GM18909 (cell line): ENCODE results near the gene MBNL1.

Experiments used
- ATAC-seq: cut with Tn5 transposase; IDR thresholded peaks from one replicate; pipeline ENCODE4 v1.9.1; 2021; ENCODE audit warnings: mild to moderate bottlenecking; ENCODE audit not compliant: unreplicated experiment, poor library complexity

Gene MBNL1

DNA sequence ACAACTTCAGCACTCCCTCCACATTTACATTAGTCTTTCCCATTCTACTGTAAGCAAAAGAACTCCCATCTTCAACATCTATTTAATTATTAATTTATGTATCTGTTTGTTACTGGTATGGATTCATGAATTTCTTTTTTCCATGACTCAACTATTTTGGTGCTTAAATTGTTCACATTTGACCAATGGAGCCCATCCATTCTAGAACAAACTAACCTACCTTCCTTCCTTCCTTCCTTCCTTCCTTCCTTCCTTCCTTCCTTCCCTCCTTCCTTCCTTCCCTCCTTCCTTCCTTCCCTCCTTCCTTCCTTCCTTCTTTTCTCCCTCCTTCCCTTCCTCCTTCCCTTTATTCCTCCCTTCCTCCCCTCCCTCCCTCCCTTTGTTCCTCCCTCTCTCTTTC is 16.8 kb upstream of the MBNL1 start:
- no peak for ATAC-seq

DNA sequence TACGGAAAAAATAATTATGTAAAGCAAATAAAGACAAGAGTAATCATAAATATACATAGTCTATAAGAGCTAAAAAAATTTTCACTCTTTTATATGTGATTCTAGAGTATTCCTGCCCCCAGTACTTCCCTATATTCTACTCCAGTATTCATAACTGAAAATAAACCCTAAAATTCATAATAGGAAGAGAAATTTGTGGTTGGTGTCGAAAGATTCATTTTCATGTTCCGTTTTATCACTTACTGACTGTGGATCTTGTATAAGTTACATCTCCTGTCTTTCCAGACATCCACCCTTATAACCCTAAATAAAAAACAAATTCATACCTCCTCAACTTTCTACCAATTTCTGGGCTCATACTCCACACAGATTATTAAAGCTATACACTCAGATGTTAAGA is 16.0 kb upstream of the MBNL1 start:
- ATAC-seq = no peak

DNA sequence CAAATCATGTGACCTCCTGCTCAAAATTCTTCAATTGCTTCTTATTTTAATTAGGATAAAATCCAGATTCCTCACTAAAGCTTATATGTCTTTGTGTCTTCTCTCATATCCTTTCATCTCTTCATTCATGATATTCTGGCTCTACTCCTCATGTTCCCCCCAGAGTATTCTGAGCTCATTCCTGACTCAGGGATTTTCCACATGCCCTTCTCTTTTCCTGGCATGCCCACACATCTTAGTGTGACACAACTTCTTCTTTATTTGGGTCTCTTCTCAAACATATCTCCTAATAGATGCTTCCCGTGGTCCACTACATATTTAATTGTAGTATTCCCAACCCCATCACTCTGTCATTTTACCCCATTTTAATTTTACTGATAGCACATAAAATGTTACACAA is 15.2 kb upstream of the MBNL1 start:
- no peak for ATAC-seq

DNA sequence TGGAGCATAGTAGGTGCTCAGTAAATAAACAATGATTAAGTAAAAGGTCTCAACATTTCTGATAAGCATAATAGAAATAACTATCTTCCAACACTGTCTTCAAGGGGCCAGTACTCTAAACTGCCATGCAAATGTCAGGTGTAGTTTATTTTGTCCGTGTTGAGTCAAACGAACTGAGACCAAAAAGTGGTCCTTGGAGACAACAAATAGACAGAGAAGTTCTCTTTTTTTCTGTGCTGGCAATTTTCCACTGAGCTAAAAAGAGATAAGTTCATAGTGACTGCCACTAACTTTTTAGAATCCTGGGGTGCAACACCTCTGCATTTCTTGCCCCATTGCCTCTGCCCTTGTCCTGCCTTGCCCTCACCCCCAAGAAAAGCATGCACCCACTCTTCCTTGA is 14.7 kb upstream of the MBNL1 start:
- no peak for ATAC-seq

DNA sequence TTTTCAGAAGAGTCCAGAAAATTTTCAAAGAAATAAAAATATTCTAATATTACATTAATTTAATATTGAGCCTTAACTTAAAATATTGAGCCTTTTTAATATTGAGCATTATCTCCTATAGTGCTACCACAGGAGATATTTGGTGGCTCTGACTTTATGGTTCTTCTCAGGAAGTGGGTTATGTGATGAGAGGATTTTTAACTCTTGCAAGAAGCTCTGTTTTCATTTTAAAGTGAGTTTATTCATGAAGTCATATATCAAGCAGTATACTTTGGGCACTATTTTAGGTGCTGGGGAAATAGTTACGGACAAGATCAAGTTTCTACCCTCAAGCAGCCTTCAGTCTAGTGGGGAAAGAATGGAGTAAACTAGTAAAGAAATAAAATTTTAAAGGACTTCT is 13.4 kb upstream of the MBNL1 start:
- ATAC-seq = no peak

DNA sequence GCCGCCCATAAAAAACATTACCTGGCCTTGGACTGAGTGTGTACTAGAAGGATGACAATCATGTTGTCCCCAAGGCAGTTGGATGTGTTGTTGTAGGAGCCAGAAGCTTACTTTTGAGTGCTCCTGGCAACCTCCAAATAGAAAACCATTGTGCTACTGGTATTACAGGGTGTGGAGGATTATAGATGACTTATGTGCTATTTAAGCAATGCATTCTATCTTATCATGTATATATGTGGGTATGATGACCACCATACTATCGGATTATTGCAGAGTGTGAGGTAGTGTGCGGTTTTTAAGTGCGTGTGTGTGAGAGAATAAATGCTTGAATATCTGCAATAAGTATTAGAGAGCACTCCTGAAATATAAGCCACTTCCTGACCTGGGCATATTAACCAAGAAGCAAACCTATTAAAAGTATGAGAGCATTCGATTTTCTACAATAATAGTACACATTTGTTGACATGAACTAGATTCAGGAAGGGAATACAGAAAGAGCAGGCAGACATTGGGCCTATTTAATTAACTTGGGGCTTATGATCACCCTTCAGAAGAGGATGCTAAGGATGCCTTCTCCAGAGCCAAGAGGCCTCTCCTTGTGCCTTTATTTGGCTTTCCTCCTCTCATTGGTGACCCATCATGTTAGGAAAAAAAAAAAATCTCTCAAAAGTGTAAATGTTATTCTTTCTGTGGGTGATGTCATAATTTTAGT is 11.7 kb upstream of the MBNL1 start:
- ATAC-seq = peak; percentile 4

DNA sequence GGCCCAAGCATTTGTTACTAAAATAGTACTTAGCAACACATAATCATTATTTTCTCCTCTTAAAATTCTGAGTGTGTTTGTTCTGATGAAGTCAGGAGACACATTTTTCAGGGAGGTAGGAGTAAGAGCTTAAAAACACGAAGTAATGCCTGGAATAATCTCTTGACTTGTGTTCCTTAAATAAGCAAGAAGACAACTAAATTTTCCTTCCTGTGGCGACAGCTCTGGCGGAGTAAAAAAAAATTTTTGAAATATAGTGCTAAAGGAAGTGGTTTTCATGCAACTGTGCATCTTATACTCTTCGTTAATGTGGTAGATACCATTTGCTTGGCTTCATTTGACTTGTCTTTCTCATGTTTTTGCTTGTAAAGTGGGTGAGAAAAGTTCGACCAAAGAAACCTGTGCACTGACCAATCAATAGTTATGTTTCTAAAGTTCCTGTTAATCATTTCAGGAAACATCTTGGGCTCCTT is 11.1 kb upstream of the MBNL1 start:
- peak; percentile 84 for ATAC-seq

DNA sequence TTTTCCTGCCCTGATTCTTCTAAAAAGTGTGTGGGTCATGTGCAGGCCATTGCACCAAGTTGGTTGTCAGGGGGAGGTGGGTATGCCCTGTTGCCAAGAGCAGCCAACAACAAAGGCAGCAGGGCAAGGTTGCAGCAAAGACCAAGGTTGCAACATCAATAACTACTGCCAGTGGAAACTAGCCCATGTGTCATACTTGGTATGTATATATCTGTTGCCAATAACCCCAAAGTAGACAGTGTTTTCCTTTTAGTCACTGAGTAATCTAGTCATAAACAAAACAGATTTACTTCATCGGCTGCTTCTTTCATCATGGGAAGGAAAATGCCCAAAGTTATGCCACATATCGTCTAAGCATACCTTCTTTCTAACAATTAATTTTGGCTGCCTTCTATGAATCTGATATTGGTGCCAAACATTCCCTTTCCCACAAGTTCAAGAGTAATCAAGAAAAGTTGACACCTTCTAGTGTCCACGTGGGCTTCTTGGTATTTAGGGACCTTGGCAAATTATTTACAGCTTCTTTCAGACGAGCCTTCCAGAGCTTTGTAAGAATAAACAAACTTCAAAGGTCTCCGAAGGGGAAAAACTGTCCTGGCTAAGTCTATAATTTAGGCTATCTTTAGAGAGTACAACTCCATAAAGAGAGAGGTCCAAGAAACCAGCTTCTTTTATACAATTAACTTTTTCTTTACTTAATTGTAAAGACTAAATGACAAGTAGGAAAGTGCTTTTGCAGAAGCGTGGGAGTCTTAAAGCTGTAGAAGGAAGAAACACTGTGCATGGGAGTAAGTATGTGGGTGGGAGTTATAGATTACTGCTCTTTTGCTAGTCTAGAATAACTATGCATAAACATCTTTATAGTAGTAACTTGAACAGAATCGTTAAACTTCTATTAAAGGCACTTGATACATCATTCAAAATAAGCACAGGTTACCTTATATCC is 10.0 kb upstream of the MBNL1 start:
- peak; percentile 59 for ATAC-seq

DNA sequence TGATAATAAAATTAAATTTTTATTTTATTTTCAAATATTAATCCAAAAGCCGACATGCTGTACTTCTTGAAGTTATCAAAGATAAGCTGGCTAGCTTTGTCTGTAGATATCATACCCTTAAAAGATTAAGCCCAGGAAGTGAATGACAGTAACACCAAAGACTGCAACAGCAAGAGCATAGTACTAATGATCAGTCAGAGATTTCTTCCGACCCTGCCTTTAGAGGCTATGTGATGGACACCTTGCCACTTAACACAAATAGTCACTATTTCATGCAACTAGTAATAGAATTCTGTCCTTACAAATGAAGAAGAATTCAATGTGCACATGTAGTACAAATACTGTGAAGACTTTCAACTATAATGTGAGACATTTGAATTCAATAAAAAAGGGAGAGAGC is 9.3 kb upstream of the MBNL1 start:
- no peak for ATAC-seq

DNA sequence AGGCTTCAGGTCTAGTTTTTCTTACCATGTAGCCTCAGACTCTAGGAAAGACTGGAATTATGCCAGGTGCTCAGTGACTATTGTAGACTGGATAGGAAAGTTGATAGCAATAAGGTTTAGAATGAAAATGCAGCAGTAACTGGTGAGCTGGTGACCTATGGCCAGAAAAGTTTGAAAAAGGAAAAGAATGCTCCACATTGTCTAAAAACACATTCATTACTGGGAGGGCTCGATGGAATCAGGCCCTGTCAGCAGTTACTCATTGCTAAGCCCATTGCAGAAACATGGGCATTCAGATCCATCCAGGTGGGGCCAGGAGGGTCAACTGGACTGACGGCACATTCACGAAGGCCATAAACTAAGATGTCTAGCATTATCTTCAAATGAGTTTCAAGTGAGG is 8.7 kb upstream of the MBNL1 start:
- ATAC-seq = no peak

DNA sequence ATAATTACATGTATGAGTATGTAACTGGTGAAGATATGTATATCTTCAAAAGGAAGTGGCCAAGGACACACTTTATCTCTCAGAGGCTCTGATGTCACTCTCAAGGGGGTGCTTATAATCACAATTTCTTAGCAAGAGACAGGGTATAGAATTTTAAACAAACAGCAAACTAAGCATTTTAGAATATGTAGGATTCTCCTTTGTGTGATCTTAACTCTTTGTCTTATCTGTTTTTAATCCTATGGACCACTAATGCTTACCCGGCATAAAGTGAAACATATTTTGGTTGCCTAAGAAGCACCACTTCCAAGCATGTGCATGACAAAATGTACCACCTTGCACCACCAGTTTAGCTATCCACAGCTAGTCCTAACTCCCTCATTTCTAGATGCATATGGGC is 8.2 kb upstream of the MBNL1 start:
- no peak for ATAC-seq

DNA sequence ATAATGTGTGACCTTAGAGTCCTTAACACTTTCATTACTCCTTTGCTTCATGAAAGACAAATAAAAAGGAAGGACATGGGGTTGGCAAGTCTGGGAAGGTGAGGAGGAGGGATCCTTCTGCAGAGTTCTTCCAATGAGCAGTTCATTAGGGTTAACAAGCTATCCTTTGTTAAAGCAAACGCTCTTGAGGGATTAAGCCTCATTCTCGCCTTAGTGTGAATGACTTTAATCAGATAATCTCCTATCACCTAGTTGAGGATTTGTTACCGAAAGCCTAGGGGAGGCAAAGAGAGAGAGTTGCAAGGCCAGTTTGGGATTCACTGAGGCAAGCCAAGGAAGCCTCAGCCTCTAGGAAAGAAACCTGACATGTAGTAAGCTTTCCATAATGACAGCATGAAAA is 7.4 kb upstream of the MBNL1 start:
- no peak for ATAC-seq

DNA sequence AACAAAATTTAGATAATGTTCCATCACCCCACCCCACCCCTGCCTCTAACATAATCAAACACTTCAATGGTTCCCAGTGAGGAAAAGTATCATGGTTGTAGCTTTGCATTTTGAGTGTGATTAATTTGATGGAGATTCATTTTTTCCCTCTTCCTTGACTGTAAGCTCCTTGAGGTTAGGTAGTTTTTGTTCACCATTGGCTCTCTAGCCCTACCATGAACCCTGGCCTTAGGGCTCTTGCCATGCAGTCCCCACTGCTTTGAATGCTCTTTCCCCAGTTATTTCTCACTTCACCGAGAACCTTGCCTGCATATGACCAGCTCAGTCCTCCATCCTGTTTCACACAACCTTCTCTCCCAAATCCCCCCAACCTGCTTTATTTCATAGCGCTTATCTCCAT is 5.0 kb upstream of the MBNL1 start:
- ATAC-seq = no peak

DNA sequence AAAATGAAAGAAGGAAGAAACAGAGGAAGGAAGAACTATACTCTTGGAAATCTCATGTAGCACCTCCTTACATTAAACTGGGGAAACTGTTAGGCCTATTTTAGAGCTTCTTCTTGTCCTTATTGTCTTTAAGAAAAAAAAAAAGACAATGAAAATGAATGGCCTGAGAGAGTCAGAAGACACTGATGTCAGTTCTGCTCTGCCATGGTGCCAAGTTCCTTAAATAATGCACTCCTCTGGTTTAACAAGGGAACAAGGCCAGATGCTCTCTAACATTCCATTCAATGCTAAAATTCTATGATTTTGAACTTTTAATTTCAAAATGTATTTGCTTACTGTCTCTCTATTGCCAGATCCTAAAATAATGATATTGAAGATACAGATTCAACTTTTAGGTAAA is 4.4 kb upstream of the MBNL1 start:
- ATAC-seq = no peak

DNA sequence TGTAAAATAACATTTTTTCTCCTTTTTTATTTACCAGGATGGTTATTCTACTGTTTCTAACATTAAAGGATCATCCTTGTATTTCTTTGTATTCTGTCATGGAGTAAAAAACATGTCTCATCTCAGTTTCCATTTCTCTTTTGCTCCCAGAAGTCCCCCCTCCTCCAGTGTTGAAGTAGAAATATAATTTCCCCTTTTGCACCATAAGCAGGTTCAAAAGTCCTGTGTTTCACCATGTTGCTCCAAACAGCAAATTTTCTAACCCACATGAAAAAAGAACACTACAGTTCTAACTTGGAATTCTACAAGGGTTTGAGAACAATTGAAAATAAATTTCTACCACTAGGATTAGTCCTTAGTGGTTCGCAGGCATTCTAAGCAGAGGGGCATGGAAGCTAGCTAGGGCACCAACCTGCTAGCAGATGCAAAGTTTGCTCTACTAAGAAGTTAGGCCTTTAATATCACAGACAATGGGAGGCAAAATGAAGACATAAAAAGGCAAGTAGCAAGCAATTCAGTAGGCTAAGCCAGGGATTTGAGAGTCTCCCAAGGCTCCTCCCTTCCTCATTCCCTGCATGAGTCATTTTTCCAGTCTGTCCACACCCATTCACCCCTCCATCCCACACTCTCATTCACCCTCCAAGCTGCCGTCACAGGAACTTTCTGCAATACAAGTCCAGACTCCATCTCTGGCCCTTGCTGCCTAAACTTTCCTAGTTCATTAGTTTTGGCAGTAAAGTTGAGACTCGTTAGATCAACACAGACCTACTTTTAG is 2.3 kb upstream of the MBNL1 start:
- no peak for ATAC-seq

DNA sequence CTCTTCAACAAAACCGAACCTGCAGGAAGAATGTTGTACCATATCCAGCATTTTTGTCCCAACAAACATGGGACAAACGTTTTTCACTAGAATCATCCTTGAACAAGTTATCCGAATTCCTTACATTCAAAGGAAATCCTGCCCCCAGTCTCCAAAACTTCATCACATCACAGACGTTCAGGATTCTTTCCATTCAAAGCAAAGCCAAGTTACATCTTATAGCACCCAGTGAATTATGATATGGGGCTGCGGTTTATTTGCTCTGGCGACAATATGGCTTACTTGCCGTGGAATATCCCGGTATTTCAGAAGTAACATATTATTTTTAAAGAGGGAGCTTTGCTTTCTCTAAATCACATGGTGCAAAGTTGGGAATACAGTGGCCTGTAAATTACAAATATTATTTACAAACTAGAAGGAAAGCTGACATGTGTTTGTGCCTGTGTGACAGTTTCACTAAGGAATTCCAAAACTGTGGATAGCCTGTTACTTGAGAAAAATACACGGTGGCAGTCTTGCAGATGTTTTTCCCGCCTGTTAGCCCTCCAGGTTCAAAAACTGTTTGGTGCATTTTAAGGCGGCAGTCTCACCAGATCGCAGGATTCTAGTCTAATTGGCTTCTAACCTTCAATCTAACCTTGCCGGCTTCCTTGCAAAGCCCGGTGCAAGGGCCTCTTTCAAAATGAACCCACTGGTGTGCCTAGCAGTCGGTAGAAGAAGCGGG is 736 bp upstream of the MBNL1 start:
- no peak for ATAC-seq

DNA sequence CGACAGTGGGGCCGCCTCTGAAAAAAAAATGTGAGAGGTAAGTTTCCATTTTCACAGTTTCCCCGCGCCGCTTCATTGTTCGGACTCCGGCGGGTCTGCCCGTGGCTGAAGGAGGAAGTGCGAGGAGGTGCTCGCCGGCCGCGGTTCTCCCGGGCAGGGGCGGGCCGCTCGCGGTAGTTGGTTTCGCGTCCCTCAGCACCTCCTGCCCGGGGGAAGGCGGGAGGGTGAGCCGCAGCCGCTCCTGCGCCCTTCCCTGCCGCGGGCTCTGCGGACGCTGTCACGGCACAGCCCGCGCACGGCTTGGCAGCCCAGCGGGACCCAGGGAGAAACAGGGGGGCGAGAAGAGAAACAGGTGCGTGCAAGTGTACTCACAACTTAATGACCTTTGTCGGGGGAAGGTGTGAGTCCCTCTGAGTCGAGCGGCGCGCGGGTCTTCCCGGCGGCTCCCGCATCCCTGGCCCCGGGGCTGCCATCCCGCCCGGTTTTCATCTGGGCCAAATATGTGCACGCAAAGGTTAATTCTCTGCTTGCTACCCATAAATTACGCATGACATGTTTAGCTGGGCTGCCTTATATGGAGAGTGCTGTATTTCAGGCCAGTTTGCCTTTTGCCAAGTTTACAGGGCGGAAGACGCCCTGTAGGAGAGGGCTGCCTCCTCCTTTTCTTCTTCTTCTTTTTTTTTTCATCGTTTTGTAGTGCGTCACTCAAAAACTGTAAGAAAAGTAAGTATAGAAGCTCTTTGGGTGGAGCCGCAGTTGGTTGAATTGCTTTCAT is 514 bp downstream of the MBNL1 start:
- ATAC-seq = peak; percentile 60

DNA sequence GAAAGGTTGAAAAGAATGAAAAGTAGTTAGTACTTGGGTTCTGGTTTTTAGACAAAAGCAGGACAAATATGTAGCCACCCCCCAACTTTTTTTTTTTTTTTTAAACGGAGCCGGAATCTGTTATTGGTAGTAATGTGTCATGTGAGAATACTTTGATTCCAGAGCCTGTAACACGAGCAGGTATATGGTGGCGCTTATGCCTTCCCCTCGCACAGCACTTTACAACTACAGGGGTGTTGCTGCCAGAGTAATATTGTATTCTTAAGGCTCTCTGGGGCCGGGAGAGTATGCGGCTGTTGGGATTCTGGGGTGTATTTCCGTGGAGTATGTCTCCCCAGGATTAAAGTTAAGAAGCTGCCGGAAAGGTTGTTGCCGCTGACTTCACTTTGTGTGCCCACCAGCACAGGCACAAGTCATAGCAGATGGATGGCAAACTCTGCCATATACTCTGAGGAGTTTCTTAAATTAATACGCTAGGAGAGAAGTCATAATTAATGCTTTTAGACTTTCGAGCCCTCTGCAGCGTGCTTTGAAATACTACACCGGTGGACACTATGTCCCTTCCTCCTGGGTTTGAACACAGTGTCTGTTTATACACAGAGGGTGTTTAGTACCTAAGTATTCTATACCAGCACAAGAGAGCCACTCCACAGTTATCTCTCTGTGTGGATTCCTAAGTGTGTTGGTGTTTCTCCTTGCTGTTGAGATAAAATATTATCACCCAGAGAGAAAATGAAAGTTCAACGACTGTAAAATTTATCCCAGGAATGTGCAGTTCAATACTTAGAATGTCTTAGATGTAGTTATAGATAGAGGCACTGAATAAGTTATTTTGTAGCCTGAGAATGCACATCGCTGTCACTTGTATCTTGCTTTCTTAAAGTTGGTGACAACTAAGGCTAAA is 1.4 kb downstream of the MBNL1 start:
- no peak for ATAC-seq
